ENCODE measurements around the gene SLC6A8.
"Not testable (repeated sequence)": the region's sequence is repeated elsewhere in the genome, so short reads cannot be mapped to it uniquely, and the experiment has no call there.

SLC6A8 gene

DNA sequence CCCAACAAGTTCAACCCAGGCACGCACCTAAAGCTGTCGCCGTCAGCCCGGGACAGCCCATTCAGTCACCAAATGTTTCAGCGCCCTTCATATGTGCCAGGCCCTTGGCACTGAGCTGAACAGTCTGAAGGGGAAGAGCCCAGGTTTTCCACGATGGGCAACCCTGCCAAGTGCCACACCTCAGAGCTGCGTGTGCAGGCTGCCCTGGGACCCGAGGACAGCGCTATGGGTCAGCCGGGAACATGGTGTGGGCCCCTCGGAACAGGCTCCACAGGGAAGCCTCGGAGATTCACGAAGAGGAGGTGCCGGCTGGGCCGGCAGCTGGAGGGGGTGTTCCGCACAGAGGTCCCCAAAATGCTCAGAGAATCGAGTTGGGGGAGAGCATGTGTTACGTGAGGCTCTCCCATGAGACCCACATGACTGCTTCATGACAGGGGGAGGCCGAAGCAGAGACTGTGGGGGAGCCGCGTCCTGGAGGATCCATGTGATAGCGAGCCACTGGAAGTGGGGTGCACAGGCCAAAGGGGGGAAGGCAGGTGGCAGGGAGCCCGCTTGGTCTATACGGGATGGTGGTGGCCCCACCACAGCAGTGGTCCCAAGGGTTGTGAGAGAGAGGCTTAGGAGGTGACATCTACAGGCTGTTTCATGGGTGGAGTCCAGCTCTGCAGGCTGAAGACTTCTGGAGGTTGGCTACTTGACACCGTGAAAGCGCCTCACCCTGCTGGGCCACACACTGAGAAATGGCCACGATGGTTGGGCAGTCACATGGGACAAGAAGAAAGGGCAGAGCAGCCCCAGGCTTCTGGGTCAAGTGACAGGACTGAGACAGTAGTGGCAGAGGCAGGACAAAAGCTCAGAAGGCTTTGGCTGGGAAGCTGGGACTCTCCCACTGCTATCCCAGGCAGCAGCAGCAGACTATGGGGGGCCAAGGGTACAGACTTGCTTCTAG is 22.3 kb downstream of the SLC6A8 start:
- DNase-seq, result no peak

DNA sequence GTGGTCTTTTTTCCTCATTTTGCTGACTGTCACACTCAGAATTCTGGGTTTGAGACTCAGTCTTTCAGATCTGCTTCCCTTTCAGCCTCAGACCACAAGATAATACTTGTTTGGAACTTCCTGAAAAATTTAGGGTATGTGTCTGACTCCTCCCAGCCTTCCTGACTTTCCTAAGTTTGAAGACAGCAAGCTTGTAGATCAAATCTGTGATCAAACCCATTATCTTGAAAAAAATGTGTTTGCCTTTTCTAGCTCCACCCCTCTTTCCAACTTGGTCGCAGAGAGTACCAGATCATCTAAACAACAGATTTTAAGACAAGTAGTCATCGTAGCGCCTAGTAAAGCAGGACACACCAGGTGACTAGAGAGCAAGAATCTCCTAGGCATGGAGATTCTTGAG is 26.5 kb downstream of the SLC6A8 start:
- DNase-seq, result no peak

DNA sequence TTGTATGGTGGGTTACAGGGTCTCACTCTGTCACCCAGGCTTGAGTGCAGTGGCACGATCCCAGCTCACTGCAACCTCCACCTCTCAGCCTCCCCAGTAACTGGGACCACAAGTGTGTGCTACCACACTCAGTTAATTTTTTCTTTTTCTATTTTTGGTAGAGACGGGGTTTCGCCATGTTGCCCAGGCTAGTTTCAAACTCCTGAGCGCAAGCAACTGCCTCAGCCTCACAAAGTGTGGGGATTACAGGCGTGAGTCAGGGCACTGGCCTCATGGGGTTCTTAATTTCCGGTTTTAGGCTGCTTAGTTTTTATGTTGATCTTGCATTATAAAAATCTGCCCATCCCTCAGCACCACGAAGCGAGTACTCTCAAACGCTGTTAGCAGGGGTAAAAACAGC is 29.7 kb downstream of the SLC6A8 start:
- DNase-seq, result no peak

DNA sequence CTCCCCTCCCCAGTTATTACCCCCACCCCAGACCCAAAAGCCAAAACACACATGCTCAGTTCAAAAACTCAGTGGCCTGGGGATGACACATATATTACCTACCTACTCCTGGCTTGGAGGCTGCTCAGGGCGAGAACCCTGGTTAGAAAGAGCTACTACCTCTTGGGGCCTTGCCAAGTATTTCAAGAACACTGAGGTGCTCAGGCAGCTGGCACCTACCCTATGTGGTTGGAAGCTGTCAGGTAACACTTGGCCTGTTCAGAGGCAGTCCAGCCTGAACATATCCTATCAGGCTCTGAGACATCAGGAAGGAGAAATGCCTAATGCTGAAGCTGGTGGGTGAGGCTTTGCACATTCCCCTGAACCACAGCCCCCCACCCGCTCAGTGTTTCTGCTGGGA is 31.5 kb downstream of the SLC6A8 start:
- DNase-seq, result no peak

DNA sequence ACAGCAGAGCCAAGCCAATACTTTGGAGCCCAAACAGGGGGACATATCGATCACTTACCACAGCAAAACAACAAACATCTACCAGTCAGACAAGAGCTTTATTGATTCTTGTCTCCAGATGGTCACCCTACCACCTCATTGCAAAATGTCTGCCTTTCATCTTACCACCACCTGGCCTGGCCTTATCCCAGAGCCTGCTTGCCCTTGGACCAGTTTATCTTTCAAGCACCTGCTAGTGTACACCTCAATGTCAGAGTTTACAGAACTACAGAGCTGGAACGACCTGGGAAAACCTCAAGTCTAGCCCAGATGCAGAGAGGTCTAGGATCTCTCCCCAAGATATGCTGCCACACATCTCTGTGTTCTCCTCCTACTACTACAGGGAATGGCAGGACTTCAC is 32.0 kb downstream of the SLC6A8 start:
- no peak for DNase-seq

DNA sequence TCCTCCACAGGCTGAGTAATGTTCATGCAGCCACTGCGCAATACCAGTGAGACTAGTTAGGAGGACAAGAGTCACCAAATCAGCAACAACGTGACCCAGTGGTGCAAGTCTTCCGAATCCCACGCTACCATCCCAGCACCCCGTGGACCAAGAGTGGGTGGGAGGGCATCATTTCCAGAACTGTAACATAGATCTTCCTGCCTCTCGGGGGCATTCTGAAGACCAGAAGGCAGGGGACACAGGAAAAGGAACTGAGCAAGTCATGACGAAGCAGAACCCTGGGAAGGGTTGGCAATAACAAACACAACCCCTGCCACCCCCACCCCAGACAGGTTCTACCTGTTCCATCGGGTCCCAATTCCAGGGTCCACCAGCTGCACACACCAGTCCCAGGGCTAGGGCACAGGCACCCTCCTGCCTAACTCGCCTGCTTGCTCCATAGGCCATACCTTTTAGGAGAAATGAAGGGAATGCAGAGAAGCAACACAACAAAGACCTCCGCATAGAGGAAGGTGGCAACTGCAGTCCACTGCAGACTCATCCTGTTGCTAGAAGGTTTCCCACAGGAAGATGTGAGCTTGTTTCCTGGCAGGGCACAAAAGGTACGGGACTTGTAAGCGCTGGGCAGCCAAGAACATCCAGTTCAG is 35.1 kb downstream of the SLC6A8 start:
- peak; percentile 3 for DNase-seq

DNA sequence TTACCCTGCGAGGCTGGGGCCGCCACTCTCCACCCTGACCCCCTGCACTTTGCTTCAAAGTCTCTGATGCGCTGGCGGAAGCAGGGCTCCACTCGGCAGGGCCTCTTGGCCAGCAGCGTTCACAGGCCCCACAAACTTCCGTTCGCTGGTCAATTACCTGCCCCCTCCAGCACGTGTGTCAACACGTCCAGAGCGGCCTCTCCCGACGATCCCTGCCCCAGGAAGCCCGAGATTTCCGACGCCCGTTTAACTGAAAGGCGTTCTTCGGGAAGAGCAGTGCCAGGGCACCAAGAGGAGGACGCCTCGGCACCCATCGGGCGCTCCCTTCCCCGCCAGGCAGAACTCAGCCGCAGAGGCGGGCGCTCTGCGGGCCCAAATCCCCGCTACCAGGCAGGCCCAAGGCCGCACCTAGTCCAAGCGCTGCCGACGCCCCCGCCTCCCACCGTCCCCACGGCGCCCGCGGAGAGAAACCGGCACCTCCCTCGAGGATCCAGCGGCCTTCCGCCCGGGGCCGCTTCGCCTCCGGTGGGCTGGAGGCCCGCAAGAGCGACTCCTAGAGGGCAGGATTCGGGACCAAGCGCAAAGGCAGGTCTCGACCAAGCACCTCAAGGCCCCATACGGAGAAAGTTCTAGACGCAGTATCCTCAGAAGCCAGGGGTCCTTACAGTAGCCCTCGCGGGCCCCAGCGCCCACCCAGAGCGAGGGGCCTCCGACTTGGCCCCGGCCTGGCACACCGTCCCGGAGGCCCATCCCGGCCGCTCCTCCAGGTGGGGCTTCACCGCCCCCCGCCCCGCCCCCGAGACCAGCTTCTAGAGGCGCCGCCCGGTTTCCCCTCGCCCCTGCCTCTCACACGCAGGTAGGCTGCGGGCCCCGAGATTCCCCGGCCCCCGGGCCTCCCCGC is 35.9 kb downstream of the SLC6A8 start:
- DNase-seq, result peak; percentile 55

DNA sequence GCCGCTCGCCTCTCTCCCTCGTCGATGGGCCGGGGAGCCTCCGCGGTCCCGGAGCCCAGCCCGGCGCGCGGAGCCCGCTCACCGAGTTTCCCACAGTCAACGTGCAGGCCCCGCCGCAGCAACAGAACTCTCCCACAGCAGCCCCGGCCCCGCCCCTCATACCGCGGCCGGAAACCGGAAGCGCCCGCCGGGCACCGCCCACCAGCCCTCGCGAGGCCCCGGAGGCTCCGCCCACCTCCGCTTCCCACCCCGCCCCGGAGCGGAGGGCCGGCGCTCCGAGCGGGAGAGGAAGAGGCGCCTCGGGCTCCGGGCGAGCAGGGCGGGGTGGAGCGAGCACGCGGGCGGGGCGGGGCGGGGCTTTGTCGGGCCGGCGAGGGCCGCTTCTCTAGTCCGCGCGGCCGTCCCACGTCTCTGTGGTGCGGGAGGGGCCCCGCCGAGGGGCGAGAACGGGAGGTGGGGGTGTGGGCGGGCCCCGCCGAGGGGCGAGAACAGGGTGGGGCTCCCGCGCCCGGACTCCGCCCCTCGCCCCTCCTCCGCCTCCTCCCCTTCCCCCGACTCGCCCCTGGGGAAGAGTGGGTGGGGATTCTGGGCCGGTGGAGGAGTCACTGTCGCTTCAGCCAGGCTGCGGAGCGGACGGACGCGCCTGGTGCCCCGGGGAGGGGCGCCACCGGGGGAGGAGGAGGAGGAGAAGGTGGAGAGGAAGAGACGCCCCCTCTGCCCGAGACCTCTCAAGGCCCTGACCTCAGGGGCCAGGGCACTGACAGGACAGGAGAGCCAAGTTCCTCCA is 36.7 kb downstream of the SLC6A8 start, which contains the start of the genes ABCD1 and BCAP31:
TSS of gene ABCD1 (plus strand) at position 605 of the 787 bp plus-strand sequence. CDS start 411 bp downstream, outside the sequence.
TSS of gene BCAP31 (minus strand) at position 136 of the 787 bp plus-strand sequence. CDS start 1,143 bp downstream, outside the sequence.
- peak; percentile 87 for DNase-seq

DNA sequence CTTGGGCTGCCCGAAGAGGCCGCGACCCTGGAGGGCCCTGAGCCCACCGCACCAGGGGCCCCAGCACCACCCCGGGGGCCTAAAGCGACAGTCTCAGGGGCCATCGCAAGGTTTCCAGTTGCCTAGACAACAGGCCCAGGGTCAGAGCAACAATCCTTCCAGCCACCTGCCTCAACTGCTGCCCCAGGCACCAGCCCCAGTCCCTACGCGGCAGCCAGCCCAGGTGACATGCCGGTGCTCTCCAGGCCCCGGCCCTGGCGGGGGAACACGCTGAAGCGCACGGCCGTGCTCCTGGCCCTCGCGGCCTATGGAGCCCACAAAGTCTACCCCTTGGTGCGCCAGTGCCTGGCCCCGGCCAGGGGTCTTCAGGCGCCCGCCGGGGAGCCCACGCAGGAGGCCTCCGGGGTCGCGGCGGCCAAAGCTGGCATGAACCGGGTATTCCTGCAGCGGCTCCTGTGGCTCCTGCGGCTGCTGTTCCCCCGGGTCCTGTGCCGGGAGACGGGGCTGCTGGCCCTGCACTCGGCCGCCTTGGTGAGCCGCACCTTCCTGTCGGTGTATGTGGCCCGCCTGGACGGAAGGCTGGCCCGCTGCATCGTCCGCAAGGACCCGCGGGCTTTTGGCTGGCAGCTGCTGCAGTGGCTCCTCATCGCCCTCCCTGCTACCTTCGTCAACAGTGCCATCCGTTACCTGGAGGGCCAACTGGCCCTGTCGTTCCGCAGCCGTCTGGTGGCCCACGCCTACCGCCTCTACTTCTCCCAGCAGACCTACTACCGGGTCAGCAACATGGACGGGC is 37.5 kb downstream of the SLC6A8 start:
- no peak for DNase-seq

DNA sequence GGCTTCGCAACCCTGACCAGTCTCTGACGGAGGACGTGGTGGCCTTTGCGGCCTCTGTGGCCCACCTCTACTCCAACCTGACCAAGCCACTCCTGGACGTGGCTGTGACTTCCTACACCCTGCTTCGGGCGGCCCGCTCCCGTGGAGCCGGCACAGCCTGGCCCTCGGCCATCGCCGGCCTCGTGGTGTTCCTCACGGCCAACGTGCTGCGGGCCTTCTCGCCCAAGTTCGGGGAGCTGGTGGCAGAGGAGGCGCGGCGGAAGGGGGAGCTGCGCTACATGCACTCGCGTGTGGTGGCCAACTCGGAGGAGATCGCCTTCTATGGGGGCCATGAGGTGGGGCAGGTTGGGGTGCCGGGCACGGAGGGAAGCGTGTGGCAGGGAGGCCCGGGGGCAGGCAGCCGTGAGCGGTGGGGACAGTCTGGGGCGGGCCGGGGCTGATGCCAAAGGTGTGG is 38.1 kb downstream of the SLC6A8 start:
- DNase-seq, result no peak

DNA sequence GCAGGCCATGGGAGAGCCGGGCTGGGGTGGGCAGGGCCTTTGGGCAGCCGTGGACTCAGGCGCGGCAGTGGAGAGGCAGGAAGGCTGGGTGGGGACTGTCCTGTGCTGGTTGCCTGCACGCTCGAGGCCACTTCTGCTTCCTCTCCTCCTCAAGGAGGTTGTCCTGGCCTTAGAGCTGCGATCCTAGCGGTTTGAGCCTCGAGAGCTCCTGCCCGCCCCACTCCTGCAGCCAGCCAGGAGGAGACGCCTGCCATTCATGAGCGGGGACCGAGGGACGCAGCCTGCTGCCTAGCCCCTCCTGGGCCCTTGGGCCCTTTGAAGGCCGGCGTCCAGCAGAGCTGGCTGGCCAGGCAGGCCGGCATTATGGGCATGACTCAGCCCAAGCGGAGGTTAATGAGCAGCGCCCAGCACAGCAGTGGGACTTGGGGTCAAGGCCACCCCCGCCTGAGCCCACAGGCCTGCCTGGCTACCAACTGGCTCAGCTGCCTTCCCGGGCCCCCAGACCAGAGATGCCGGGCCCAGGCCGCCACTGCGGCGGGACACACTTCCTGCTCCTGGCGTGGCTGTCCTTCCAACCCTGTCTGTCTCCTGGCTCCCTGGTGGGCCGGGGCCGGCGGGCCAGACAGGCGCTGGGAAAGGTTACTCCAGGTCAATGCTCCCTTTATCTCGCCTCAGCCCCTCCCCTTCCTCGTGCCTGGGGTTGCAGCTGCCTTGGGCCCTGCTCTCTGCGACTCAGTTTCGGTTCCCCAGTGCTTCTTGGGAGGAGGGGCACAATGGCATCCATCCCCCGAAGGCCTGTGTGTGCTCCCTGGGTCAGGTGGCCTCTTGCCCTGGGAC is 38.8 kb downstream of the SLC6A8 start:
- peak; percentile 25 for DNase-seq

DNA sequence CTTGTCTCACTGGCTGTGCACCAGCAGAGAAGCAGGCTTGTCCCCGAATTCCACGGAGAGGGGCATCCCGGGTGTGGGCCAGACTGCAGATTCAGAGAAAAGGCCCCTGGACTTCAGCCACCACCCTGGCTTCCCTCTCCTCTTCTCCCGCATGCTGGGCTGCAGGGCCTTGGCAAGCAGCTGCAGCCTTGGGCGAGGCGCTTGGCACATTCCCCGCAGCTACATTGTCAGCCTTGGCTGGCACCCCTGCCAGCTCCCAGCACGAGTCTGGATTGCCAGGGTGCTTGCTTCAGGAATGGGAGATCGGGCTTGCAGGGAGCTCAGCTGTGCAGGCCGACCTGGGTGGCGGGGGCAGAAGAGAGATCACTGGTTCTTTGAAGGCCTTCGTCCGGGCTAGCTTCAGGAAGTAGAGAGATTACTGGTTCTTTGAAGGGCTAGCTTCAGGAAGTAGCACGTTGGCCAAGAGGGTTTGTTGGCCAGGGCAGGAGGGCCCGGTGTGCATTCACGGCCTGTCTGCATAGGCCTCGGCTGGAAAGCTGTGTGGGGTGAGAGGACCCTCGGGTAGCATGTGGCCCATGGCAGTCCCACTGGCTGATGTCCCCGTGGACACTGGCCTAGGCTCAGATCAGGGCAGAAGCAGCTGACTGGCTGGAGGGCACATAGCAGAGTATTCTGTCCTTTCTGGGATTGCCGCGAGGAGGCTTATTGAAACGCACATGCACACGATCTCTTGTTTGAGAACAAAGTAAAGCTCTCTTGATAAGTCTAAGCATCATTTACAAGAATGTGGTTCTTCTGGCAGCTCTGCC is 39.6 kb downstream of the SLC6A8 start:
- no peak for DNase-seq

DNA sequence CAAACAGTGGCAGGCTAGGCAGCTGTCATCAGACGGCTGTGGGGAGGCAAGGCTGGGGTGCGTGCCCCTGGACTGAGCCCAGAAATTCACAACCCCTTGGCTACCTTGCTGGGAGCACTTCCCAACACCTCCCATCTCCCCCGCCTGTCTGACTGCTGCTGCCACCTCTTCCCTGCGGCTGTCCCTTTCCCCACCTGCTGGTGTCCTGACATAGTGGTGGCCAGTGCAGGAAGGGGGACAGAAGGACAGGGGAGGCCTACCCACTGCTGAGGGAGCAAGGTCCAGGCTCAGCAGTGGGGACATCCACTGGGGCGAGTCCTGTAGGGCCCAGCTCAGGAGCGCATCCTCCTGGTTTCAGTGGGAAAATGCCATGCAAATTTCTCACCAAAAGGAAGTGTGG is 40.4 kb downstream of the SLC6A8 start:
- DNase-seq, result no peak

DNA sequence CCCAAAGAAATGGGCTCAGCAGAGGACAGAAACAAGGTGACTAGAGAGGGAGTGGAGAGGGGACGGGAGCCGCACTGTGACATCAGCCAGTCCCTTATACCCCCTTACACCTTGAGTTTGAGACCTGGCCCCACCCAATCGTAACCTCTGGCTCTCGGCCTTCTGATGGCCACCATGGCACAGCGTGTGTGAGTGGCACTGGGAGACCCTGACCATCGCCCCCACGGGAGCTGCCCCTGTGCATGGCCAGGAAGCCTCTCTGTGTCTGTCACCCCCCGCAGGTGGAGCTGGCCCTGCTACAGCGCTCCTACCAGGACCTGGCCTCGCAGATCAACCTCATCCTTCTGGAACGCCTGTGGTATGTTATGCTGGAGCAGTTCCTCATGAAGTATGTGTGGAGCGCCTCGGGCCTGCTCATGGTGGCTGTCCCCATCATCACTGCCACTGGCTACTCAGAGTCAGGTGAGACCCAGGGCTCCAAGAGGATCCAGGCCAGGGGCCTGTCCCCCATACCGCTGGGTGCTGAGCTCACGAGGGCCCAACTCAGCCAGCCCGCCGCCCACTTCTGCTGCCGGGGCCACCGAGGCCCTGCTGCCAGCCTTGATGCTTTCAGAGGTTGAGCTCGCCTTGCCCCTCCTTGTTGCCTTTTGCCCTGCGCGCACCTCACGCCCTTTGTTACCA is 41.4 kb downstream of the SLC6A8 start:
- DNase-seq, result no peak

DNA sequence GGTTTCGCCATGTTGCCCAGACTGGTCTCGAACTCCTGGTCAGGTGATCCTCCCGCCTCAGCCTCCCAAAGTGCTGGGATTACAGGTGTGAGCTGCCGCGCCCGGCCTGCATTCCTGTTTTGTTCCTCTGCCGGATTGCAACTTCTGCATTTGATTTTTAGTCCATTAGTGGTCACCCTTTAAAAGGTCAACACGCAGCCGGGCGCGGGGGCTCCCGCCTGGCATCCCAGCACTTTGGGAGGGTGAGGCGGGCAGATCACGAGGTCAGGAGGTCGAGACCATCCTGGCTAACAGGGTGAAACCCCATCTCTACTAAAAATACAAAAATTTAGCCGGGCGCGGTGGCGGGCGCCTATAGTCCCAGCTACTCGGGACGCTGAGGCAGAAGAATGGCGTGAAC is 42.4 kb downstream of the SLC6A8 start:
- DNase-seq, result not testable (repeated sequence)

DNA sequence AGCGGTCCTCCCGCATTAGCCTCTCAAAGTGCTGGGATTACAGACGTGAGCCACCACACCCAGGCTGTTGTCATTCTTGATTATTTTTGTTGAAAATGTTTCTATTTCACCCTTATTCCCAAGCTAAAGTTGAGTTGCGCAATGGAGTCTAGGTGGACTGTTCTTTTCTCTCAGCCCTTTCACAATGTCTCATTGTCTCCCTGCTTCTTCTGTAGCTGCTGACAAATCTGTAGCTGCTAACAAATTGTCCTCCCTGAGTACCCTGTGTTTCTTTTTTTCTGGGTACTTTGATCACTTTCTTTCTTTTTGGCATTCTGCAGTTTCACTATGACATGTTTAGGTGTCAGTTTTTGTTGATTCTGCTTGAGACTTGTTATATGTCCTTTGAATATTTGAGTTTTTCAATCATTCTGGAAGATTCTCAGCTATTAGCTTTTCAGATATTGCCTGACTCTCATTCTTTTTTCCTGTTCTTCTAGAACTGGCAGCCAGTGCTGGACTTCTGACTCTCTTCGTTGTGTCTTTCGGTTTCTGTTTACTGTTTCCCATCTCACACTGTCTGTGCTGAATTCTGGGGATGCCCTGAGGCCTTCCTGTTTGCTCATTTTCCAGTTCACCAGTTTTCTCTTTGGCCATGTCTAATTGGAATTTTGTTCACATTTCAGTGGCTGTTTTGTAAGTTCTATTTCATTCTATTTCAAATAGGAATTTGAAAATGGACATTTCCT is 43.6 kb downstream of the SLC6A8 start:
- no peak for DNase-seq

DNA sequence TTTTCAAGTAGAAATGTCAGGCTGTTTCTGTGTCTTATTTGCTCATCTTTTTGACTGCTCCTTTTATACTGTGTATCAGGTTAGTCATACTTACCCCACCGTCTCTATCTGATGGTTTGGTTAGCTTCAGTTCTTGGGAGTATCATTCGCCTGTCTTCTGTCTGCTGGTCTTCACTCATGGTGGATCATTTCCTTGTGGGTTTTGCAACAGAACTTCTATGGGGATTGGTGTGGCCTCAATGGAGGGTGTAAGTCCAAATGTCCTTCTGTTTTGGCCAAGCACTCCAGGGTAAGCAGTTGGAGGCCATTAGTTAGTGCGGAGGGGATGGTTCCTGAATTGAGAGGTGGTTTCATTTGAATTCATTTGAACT is 44.1 kb downstream of the SLC6A8 start:
- DNase-seq, result no peak

DNA sequence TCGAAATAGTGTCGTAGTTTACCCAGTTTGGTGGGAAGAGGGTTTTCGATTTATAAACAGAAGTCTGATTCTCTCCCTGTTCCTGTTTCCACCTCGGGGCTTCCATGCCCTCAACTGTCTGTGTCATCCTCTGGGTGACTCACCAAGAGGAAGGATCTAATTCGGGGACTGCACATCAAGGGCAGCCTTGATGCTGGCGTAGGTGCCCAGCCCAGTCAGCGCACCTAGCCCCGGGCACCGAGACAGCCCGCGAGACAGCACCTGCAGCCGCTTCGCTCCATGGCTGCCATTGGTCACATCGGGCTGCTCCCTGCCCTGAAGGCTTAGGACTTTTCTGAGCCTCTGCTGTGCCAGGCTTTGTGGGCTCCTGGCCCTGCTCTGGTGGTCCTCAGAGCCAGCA is 44.7 kb downstream of the SLC6A8 start:
- no peak for DNase-seq

Data from activated naive CD4-positive, alpha-beta T cell treated with Interleukin-2 at 50 U/mL for 16 hours (primary cell).